Measurements from ENCODE around the gene HOXB3.

HOXB3 gene

DNA sequence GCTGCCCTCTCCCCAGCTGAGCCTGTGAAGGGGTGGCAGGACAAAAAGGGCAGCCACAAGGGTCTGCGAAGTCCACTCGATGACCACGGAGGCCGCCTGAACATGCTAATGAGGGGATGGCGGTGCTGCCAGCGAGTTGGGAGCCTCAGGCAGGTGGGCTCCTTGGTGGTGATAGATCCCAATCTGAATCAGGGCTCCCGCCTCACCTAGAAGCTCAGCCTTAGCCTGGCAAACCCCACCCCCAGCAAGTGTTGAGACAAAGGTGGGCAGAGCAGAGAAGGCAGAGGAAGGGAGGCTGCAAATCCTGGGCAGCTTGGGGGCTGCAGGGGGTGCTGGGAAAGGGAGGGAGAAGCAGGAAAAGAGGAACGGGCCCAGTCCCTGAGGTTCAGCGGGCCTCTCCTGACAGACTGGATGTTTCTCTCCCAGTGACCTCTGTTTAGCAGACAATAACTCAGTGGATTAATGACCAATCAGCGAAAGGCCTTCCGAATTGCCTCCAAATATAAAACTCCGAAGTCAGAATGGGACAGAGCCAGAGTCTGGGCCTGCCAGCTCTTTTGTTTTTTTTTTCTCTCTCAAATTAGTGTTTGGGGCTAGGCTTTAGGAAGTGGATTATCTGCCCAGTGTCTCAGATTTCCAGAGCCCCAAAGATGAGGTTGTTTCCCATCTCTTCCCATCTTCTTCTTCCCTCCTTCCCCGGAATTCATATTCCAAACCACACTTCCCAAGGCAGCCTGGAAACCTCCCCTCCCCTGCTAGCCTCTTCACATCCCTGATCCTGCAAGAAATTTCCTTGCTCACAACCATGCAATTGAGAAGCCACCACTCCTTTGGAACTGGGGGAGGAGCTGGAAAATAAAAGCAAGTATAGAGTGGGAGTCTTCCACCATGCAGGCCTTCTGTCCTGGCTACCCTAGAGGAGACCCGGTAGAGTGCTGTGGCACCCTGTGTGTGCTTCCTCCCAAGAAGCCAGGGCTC, 29.9 kb downstream of the HOXB3 start:
- Mint-ChIP-seq H3K27me3 (ENCODE audit: low read depth) (peaks cover 49% of the 10 kb centered on the region), H3K27ac (no peak overlapping the region), H3K4me3 (no peak overlapping the region), H3K4me1 (ENCODE audit: low read depth) (peaks cover 17% of the 10 kb centered on the region), H3K9me3 (no peaks in the 10 kb centered on the region), H3K36me3 (ENCODE audit: low read depth) (peaks cover 24% of the 10 kb centered on the region)

GRCh38 chr17:48559122-48559839, 30.8 kb downstream of the HOXB3 start:
- H3K4me1 Mint-ChIP-seq (ENCODE audit: low read depth) = peaks cover 19% of the 10 kb centered on the region
- H3K4me3 Mint-ChIP-seq = no peak overlapping the region
- peaks cover 50% of the 10 kb centered on the region for H3K27me3 Mint-ChIP-seq (ENCODE audit: low read depth)
- no peaks in the 10 kb centered on the region for H3K9me3 Mint-ChIP-seq
- peaks cover 24% of the 10 kb centered on the region for H3K36me3 Mint-ChIP-seq (ENCODE audit: low read depth)
- H3K27ac Mint-ChIP-seq = no peak overlapping the region

DNA sequence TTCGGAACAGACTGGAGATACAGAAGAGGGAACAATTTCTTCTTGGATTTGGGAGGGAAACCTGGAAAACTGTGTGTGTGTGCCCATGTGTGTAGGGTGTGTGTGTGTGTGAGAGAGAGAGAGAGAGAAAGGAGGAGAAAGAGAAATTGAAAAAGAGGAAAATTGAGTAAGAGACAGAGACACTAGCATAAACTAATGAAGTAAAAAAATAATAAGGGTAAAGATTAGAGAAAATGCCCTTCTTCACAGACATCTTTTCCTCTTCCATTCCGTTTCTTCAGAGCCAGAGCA, 31.3 kb downstream of the HOXB3 start:
- H3K9me3 Mint-ChIP-seq = no peaks in the 10 kb centered on the region
- peaks cover 25% of the 10 kb centered on the region for H3K36me3 Mint-ChIP-seq (ENCODE audit: low read depth)
- no peak overlapping the region for H3K27ac Mint-ChIP-seq
- no peak overlapping the region for H3K4me3 Mint-ChIP-seq
- H3K27me3 Mint-ChIP-seq (ENCODE audit: low read depth) = peaks cover 52% of the 10 kb centered on the region
- H3K4me1 Mint-ChIP-seq (ENCODE audit: low read depth) = peaks cover 19% of the 10 kb centered on the region

DNA sequence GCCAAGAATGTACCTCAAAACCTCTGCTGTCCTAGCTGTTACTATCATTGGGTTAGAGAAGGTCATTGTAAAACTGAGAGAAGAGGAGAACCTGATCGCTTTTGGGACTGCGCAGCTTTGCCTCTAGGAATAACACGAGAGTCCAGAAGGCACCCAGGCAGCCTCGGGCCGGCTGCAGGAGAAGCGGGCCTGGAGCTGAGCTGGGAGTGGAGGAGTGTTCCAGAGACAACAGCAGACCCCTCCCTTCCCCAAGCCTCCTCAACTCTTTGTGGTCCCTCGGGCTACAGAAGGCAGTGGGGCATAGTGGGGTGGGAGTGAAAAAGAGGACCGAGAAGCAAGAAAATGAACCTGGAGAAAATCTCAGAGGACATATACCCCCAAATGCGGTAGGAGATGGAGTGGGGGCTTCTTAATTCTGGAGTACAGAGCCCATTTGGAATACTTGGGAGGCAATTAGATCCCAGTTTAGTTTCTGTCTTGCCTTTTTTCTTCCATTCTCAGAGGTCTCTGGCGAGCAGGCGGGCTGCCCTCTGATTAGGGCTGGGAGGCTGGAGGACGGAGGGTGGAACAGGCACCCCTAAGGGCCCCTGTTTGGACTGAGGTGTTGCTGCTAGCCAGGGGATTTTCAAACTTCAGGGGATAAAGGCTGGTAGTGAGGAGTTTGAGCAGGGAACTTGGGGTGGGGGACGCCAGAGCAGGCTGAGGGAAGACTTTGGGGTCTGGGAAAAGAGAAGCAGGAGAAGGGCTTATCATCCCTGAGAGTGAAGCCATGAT, 31.8 kb downstream of the HOXB3 start:
- peaks cover 49% of the 10 kb centered on the region for H3K27me3 Mint-ChIP-seq (ENCODE audit: low read depth)
- no peak overlapping the region for H3K4me3 Mint-ChIP-seq
- no peak overlapping the region for H3K27ac Mint-ChIP-seq

DNA sequence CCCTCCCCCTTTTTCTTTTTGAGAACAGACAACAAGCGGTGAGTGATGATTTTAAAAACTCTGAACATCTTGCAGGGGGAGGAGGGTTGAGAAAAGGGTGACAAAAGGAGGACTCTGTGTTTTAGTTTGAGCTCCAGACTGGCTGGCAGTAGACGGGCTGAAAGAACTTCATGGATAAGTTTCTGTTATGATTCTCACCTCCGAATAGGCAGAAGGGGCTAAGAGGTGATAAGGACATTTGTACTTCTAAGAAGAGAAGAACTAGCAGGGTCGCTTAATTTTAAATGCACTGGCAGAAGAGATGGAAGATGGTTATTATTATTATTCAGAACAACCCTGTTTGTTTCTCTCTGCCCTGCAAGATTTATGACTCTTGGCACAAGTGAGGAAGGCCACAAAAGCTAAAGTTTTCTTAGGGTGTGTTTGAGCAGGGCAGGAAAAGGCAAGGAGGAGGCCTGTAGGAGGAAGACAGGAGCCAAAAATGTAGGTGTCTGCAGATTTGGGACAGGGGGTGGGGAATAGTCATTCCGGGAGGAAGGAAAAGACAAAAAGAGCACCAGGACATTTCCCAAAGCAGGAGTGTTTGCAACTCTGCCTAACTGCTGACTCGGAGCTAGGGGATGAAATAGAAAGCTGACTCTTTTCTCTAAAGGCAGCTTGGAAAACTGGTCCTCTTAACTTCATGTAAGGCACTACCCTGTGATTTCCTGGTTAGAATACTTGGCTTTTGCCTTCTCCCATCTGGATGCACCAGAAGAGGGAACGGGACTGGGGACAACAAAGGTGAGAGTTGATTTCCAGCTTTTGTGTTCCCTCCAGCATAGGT, 33.3 kb downstream of the HOXB3 start:
- Mint-ChIP-seq H3K4me3 (no peak overlapping the region), H3K36me3 (ENCODE audit: low read depth) (peaks cover 27% of the 10 kb centered on the region), H3K27me3 (ENCODE audit: low read depth) (peaks cover 46% of the 10 kb centered on the region), H3K4me1 (ENCODE audit: low read depth) (peaks cover 18% of the 10 kb centered on the region), H3K27ac (no peak overlapping the region), H3K9me3 (no peaks in the 10 kb centered on the region)

More for the DNA sequence above, 31.8 kb downstream of the HOXB3 start:
- peaks cover 19% of the 10 kb centered on the region for H3K4me1 Mint-ChIP-seq (ENCODE audit: low read depth)
- no peaks in the 10 kb centered on the region for H3K9me3 Mint-ChIP-seq
- H3K36me3 Mint-ChIP-seq (ENCODE audit: low read depth) = peaks cover 27% of the 10 kb centered on the region

DNA sequence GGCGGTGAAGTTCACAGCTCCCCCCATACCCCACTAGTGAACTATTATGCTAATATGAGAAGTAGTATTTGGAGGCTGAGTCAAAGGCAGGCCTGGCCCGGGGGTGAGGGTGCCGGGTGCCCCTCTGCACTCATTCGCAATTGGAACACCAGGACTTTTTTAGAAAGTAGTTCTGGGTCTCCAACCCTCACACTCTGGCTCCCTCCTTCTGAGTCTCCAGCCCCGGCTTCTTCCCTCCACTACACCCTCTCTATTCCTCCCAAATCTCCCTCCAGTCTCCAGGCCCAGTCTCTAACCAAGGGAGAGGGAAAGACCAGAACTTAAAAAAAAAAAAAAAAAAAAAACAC, 33.8 kb downstream of the HOXB3 start:
- H3K9me3 Mint-ChIP-seq = no peaks in the 10 kb centered on the region
- peaks cover 14% of the 10 kb centered on the region for H3K4me1 Mint-ChIP-seq (ENCODE audit: low read depth)
- peaks cover 27% of the 10 kb centered on the region for H3K36me3 Mint-ChIP-seq (ENCODE audit: low read depth)
- no peak overlapping the region for H3K4me3 Mint-ChIP-seq
- H3K27me3 Mint-ChIP-seq (ENCODE audit: low read depth) = peaks cover 46% of the 10 kb centered on the region
- no peak overlapping the region for H3K27ac Mint-ChIP-seq

- Mint-ChIP-seq H3K9me3 (no peaks in the 10 kb centered on the region), H3K4me1 (ENCODE audit: low read depth) (peaks cover 13% of the 10 kb centered on the region), H3K4me3 (peak overlapping the region; percentile 85), H3K36me3 (ENCODE audit: low read depth) (peaks cover 27% of the 10 kb centered on the region), H3K27ac (no peak overlapping the region), H3K27me3 (ENCODE audit: low read depth) (peaks cover 46% of the 10 kb centered on the region)
These were observed 34.5 kb downstream of the HOXB3 start for GRCh38 chr17:48555258-48556228.

DNA sequence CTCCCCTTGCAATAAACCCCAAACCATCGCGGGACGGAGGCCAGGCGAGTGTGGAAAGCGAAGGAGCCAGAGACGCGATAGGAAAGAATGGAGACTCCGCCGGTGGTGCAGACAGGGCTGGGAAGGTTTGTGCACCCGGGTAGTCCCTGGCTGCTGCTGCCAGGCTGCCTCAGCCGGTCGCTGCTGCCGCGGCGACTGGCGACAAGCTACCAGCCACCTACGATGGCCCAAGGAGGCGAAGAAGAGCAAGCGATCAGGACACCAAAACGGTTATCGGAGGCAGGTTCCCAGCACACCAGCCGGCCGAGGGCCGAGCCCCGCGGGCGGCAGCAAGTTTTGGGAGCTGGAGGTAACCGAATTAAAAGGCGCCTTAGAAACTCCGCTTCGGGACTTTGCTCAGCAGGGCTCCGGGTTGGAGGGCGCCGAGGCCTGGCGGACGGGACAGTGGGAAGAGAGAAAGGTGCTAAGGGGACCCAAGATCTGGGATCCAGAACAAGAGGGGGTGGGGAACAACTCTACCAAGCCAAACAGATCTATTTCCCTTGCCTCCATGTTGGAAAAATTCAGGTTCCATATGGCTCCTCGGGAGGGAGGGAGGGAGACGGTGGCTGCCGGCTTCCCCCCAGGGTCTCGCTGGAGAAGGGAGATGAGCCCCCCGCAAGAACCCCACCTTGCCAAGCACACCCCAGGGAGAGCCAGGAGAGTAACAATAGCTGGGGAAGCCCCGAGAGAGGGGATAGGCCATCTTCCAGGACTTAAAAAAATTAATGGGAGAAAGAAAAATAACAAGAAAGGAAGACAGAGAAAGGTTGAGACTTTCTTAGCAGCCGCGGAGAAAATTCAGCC, 35.4 kb downstream of the HOXB3 start:
- H3K27ac Mint-ChIP-seq = no peak overlapping the region
- H3K4me1 Mint-ChIP-seq (ENCODE audit: low read depth) = peaks cover 13% of the 10 kb centered on the region
- H3K4me3 Mint-ChIP-seq = peak overlapping the region; percentile 85
- H3K36me3 Mint-ChIP-seq (ENCODE audit: low read depth) = peaks cover 30% of the 10 kb centered on the region
- no peaks in the 10 kb centered on the region for H3K9me3 Mint-ChIP-seq
- peaks cover 46% of the 10 kb centered on the region for H3K27me3 Mint-ChIP-seq (ENCODE audit: low read depth)

DNA sequence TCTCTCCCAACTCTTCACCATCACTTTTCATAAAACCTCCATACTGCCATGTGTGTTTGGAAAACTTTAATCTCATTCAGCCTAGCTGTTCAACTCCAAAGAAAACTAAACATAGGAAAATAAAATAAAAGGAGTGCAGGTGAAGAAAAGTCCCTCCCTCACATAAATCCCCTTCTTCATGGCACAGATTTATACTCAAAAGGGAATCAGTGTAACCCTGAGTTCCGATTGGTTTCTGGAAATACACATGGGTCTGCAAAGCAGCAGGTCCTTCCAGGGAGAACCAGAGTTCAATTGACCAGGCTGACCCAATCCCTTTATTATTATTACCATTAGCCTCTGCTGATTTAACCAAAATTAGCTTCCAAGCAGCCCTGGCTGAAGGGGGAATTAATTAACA, 36.2 kb downstream of the HOXB3 start:
- Mint-ChIP-seq H3K27ac (no peak overlapping the region), H3K36me3 (ENCODE audit: low read depth) (peaks cover 29% of the 10 kb centered on the region), H3K4me3 (no peak overlapping the region), H3K9me3 (no peaks in the 10 kb centered on the region), H3K27me3 (ENCODE audit: low read depth) (peaks cover 41% of the 10 kb centered on the region), H3K4me1 (ENCODE audit: low read depth) (peaks cover 15% of the 10 kb centered on the region)

DNA sequence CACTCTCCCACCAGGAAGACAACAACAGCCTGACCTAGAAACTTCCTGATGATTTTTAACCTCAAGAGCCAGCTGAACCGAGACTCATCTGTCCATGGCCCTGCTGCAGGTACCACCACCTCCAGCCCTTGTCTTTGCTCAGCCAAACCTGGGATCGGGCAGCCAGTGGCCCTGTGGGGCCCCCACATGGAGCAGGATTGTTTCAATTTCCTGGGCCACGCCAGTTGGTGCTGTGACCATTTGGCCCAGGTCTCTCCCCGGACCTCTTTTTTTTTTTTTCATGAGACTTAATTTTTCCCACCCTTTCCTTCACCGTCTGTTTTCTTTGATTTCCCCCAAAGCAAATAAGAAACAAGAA, 36.9 kb downstream of the HOXB3 start:
- peaks cover 34% of the 10 kb centered on the region for H3K27me3 Mint-ChIP-seq (ENCODE audit: low read depth)
- H3K4me3 Mint-ChIP-seq = no peak overlapping the region
- H3K9me3 Mint-ChIP-seq = no peaks in the 10 kb centered on the region
- peaks cover 21% of the 10 kb centered on the region for H3K4me1 Mint-ChIP-seq (ENCODE audit: low read depth)
- no peak overlapping the region for H3K27ac Mint-ChIP-seq
- H3K36me3 Mint-ChIP-seq (ENCODE audit: low read depth) = peaks cover 24% of the 10 kb centered on the region

DNA sequence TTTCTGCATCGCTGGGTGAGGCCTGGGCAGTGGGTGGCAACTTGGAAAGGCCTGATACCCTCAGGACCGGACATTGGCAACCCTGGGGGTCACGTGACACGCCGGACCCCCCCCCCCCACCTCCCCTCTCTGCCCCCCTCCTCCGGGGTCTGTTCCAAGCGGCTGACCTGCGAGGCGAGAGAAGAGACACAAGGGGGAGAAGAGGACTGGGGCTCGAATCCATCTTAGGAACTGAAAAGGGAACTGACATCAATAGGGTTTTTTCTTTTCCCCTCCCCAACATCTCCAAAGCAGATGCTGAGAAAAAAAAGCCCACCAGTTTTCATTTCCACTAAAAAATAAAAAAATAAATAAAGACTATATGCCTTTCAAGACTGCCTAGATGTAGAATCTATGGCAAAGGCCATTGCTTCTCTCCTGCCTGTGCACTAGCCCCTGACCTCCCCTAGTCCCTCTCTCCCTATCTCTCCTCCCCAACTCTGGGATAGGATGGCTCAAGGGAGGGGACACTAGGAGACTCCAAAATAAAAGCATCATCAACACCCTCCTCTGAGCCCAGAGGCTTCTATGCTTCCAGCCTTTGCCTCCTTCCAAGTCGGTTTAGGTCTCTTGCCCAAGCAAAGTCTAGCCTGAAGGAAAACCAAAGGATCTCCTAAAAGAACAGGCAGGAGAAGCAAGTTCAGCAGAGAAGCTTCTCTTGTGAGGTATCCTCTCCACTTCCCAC, 37.4 kb downstream of the HOXB3 start:
- Mint-ChIP-seq H3K4me3 (no peak overlapping the region), H3K27ac (no peak overlapping the region), H3K9me3 (no peaks in the 10 kb centered on the region)

More for the DNA sequence above, 37.4 kb downstream of the HOXB3 start:
- Mint-ChIP-seq H3K4me1 (ENCODE audit: low read depth) (peaks cover 25% of the 10 kb centered on the region), H3K27me3 (ENCODE audit: low read depth) (peaks cover 29% of the 10 kb centered on the region), H3K36me3 (ENCODE audit: low read depth) (peaks cover 21% of the 10 kb centered on the region)
